Heart left ventricle (tissue), 16 donors: Measurements from ENCODE around the gene SYNPO2L. TPM values are rescaled to one million over a fixed set of nuclear protein-coding genes. Genes with fewer than 3 reads are reported as not detected.

ENCODE experiments used
- ATAC-seq, 4 donors: fragments of 200-7000 bp; cut with Tn5 transposase; one replicate each; pipeline ENCODE4 v1.9.1; 2020 to 2022; ENCODE audit warnings: moderate library complexity in 4 of 4, mild to moderate bottlenecking in 3 of 4, moderate number of reproducible peaks in 1 of 4
- DNase-seq, 5 donors: peaks; one replicate each; pipeline ENCODE4 v3.0.0-alpha.2; 2020
- H3K27ac ChIP-seq, 12 donors: fragments of 200-600 bp; sonication (generic) in 4 of 12; one replicate each; pipeline versions ENCODE4 v1.5.0 to v1.8.0; 2016 to 2022; ENCODE audit warnings: mild to moderate bottlenecking in 2 of 12
- H3K27me3 ChIP-seq, 9 donors: fragments of 200-600 bp; sonication (generic) in 2 of 9; one replicate each; pipeline versions ENCODE4 v1.5.1 to v1.8.0; 2016 to 2022; ENCODE audit warnings: mild to moderate bottlenecking in 3 of 9
- H3K36me3 ChIP-seq, 9 donors: fragments of 200-600 bp; sonication (generic) in 2 of 9; one replicate each; pipeline versions ENCODE4 v1.5.0 to v1.8.0; 2018 to 2022; ENCODE audit warnings: mild to moderate bottlenecking in 2 of 9
- H3K4me1 ChIP-seq, 12 donors: fragments of 200-600 bp; sonication (generic) in 4 of 12; one replicate each; pipeline versions ENCODE4 v1.5.0 to v1.8.0; 2016 to 2022; ENCODE audit warnings: mild to moderate bottlenecking in 3 of 12
- H3K4me3 ChIP-seq, 12 donors: fragments of 200-600 bp; sonication (generic) in 4 of 12; one replicate each; pipeline versions ENCODE4 v1.5.0 to v1.8.0; 2017 to 2022; ENCODE audit warnings: mild to moderate bottlenecking in 9 of 12, moderate library complexity in 4 of 12
- H3K9me3 ChIP-seq, 12 donors: fragments of 200-600 bp; sonication (generic) in 4 of 12; one replicate each; pipeline versions ENCODE4 v1.5.0 to v1.8.0; 2016 to 2022; ENCODE audit warnings: mild to moderate bottlenecking in 1 of 12
- POLR2A ChIP-seq, 2 donors: fragments of 450-650 bp; IDR thresholded peaks; one replicate each; pipeline ENCODE4 v1.6.1; 2017; ENCODE audit warnings: antibody characterized with exemption in 2 of 2, mild to moderate bottlenecking in 2 of 2, moderate library complexity in 2 of 2
- WGBS, 4 donors: extraction: QIAGEN DNeasy Blood & Tissue Kit in 2 of 4; methylation state at CpG; one replicate each; pipeline versions ENCODE4 v1.1.5 to v1.1.7; 2013 to 2018; 5-methylcytosine and 5-hydroxymethylcytosine counted together
- intact Hi-C, 10 donors: fragments of 100-400 bp; cut with DNase I; formaldehyde crosslinking; loops; one replicate each; pipeline versions ENCODE4 v1.11.1 to v1.14.2; 2022
- polyA plus RNA-seq, 2 donors: library from polyadenylated mRNA; stranded (reverse); fragments of 200-250 nt; gene quantifications; one replicate each; pipeline ENCODE4 v1.2.3, GENCODE V29; 2013
- total RNA-seq, 9 donors: library from RNA; depleted of rRNA in 2 of 9; stranded (reverse); fragments of >200 nt in 2 of 9; fragmentation: NEBNext Ultra II Directional in 3 of 9; extraction: Animal tissue kit (Norgen Biotek cat#: 25700) in 3 of 9; gene quantifications; one replicate each; pipeline versions ENCODE4 v1.1.0 to v1.2.4, GENCODE V29; 2016 to 2023
- TF ChIP-seq, protein P1 (sequence below), 12 donors: fragments of 200-600 bp; sonication (generic) in 4 of 12; IDR thresholded peaks; one replicate each; pipeline versions ENCODE4 v1.5.0 to v1.8.0; 2018 to 2022; ENCODE audit warnings: antibody characterized with exemption in 12 of 12, mild to moderate bottlenecking in 5 of 12
- donor health status: ischemic (EF 13 %, LVEDD 7.1; RV severe dilation, severe dysfunction).
- donor health status: healthy with polysubstance abuse.
- donor health status: DM: no; HTN: yes; CAD: no.
- donor health status: DM: no; HTN: no; CAD: no.
- donor health status: ischemic (EF 25% LVEDD 6.9; RV normal size, moderate dysfunction).
- donor health status: ischemic (EF 25% LVEDD 5.7; RV mildly dilated, moderate dysfunction).
- donor health status: healthy.
- donor health status: DM: yes; HTN: yes; CAD: no.
- donor health status: ischemic (EF 35%, LVEDD 5.7; RV mildly dilated, moderate dysfunction).
- donor health status: nonischemic (EF 11% LVEDD 7.7; RV severe dilation, severe dysfunction).
- donor health status: DM: yes; HTN: yes; CAD: no.
- donor health status: PGD.
- donor health status: ischemic (EF 29% LVEDD 5.4; RV normal size, mild dysfunction).
- donor health status: nonischemic (EF 23%, LVEDD 6.1; RV moderate dilation, normal function).

SYNPO2L gene
- total and polyA plus RNA-seq, 11 donors = 77.8 to 649 (median 246) TPM

DNA sequence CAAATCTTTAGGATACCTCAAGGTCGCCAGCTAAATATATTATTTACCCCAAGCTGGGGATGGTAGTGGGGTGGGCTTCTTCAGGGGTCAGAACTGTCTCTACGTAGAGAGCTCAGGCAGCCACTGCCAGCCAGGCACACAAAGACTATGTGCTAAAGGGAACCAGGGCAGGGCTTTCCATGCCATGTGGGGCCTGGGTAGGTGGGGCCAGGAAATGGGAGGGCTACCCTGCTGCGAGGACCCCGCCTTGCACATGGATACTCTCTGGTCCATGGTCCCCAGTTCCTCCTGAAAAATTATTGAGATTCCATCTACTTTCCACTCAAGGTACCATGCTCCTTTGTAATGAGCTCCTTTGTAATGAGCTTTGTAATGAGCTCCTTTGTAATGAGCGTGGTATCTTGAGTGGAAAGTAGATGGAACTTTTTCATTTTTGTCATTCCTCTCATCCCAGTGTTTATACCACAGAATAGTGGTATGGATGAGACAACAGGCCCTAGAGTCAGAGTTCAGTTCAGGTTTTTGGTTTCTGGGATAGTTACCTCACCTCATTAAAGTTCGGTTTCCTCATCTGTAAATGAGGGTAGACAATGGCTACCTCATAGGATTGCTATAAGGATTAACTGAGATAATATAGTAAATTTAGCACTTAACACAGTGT lies 5.8 kb downstream of the SYNPO2L start:
- peak overlapping the region; percentile 52 to 99 (median 92) for H3K27ac ChIP-seq
- H3K4me3 ChIP-seq = peak overlapping the region; percentile 4 to 88 (median 66)
- peak in 2 of 4 donors; percentile 9 to 50 for ATAC-seq
- no peaks in the 10 kb centered on the region for H3K27me3 ChIP-seq
- peaks cover 3 to 66% (median 25%) of the 10 kb centered on the region in 12 donors for H3K4me1 ChIP-seq
- intact Hi-C loops = loop anchor here in 6 of 10 donors (5.0 to 10.0 kb wide), 5 partner anchors 67 to 385 kb away; partner anchors contain the start of gene SEC24C (in 1 of the 6)
- H3K36me3 ChIP-seq = peaks cover 0 to 5% (median 0%) of the 10 kb centered on the region in 9 donors
- no peaks in the 10 kb centered on the region for H3K9me3 ChIP-seq
- 54 to 71% (median 62%) methylated on average over 6 of the region's 6 CpGs for WGBS, 4 donors
- peak in 4 of 5 donors; percentile 54 to 74 (median 60) for DNase-seq
- TF ChIP-seq POLR2A (IDR thresholded peaks at IDR 0.05) = peak in 1 of 2 donors; percentile 29
- TF ChIP-seq, protein P1, sequence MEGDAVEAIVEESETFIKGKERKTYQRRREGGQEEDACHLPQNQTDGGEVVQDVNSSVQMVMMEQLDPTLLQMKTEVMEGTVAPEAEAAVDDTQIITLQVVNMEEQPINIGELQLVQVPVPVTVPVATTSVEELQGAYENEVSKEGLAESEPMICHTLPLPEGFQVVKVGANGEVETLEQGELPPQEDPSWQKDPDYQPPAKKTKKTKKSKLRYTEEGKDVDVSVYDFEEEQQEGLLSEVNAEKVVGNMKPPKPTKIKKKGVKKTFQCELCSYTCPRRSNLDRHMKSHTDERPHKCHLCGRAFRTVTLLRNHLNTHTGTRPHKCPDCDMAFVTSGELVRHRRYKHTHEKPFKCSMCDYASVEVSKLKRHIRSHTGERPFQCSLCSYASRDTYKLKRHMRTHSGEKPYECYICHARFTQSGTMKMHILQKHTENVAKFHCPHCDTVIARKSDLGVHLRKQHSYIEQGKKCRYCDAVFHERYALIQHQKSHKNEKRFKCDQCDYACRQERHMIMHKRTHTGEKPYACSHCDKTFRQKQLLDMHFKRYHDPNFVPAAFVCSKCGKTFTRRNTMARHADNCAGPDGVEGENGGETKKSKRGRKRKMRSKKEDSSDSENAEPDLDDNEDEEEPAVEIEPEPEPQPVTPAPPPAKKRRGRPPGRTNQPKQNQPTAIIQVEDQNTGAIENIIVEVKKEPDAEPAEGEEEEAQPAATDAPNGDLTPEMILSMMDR (IDR thresholded peaks at IDR 0.05) = no peak

DNA sequence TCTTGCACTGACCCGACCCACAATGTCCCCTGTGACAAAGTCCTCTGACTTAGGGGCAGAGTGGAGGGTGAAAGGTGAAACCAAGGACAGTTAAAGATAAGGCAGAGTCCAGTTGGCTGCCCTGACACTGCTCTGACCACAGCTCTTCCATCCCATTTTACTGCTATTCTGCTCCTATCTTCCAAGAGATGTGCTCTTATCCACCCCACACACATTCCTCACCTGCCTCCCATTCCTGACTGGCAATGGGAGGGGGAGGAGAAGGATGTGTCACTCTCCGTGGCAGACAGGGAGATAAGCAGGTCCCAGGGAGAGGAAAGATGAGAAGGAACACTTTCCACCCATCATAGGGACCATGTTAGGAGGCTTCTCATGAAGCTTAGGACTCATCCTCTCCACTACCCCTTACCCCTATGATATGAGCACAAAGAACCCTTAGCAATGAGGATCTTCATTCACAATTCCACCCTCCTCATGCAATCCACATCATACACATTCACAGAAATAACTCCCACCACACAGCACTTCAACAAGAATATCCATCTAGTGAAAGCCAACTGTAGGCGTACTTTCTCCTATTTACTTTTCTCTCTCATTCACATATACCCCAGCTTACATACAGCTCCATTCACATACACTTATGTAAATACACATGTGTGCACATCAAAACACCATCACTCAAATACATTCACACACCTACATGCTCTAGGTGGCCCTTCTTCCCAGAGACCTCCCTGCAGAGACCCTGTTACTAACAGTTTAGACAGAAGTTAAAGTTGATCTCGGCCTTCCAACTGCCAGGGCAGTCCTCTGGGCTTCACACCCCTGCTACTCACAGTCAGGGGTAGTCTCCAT lies 6.6 kb downstream of the SYNPO2L start:
- intact Hi-C loops = loop anchor here in 1 of 10 donors (10.0 kb wide), 1 partner anchor 384 kb away; no protein-coding TSS in a partner anchor
- H3K36me3 ChIP-seq = peaks cover 0 to 5% (median 0%) of the 10 kb centered on the region in 9 donors
- peak in 1 of 5 donors; percentile 42 for DNase-seq
- peaks cover 3 to 69% (median 27%) of the 10 kb centered on the region in 12 donors for H3K4me1 ChIP-seq
- peak overlapping the region; percentile 52 to 99 (median 92) for H3K27ac ChIP-seq
- WGBS, 4 donors = 34 to 45% (median 38%) methylated on average over 4 of the region's 4 CpGs
- H3K4me3 ChIP-seq = peak overlapping the region; percentile 4 to 88 (median 66)
- TF ChIP-seq, protein P1 (IDR thresholded peaks at IDR 0.05) = no peak
- no peak for TF ChIP-seq POLR2A (IDR thresholded peaks at IDR 0.05)
- no peaks in the 10 kb centered on the region for H3K27me3 ChIP-seq
- peak in 1 of 4 donors; percentile 21 for ATAC-seq
- no peaks in the 10 kb centered on the region for H3K9me3 ChIP-seq

DNA sequence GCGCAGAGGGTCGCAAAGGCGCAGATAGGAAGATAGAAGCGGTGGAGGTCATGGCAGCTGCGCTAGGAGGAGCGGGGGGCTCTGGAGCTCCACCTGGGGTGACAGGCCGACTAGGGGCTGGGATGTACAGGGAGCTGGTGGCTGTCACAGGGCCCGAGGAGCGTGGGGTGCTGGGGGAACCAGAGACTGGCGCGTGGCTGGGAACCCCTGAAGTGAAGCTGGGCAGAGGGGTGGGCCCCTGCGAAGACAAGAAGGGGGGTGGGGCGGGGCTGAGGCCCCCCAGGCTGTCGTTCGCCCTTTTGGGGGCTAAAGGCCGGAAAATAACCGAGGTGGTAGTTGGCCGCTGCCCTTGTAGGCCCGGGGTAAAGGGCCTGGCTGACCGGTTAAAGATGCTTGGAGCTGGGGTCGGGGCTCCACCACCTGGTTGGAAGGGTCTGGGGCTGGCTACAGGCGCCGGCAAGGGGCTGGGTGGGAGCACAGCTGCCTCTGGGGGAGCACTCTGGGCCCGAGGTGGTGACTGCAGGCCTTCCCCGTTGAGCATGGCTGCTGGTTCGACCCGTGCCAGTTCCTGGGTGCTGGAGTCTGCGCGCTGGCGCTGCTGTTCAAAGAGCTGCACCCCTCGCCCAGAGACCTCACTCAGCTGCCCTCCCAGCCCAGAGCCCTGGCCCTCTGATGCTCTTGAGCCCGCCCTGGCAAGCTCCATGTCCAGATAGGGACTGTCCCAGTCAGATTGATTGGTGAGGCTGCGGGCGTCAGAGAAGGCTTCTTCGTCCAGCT lies 7.8 kb downstream of the SYNPO2L start:
- intact Hi-C loops = loop anchor here in 1 of 10 donors (10.0 kb wide), 1 partner anchor 383 kb away; no protein-coding TSS in a partner anchor
- ATAC-seq = peak in 3 of 4 donors; percentile 8 to 14 (median 9)
- H3K36me3 ChIP-seq = peaks cover 0 to 2% (median 0%) of the 10 kb centered on the region in 9 donors

More for the DNA sequence above, 7.8 kb downstream of the SYNPO2L start:
- DNase-seq = peak; percentile 42 to 71 (median 62)
- peak overlapping the region; percentile 33 to 88 (median 66) for H3K4me3 ChIP-seq
- peaks cover 3 to 65% (median 27%) of the 10 kb centered on the region in 12 donors for H3K4me1 ChIP-seq
- peak overlapping the region; percentile 11 to 99 (median 92) for H3K27ac ChIP-seq
- H3K27me3 ChIP-seq = no peaks in the 10 kb centered on the region
- no peaks in the 10 kb centered on the region for H3K9me3 ChIP-seq
- TF ChIP-seq POLR2A (IDR thresholded peaks at IDR 0.05) = no peak
- TF ChIP-seq, protein P1 (IDR thresholded peaks at IDR 0.05) = no peak
- 6 to 30% (median 20%) methylated on average over 21 to 35 of the region's 35 CpGs for WGBS, 4 donors
